Astrocyte (in vitro differentiated cells and primary cell): ENCODE results near the gene KIAA0319L. TPM values are rescaled to one million over a fixed set of nuclear protein-coding genes. Genes with fewer than 3 reads are reported as not detected.

Experiments used
- DNase-seq: peaks from one replicate; pipeline ENCODE4 v3.0.0-alpha.2; 2010; ENCODE audit warnings: low read depth
- FAIRE-seq: peaks from 2 replicates; lab custom pipeline; 2011; peaks lifted over from hg19 to GRCh38; lab: Jason Lieb, UNC
- H2AFZ ChIP-seq: 2 replicates; pipeline ENCODE4 v1.6.0; 2012; ENCODE audit warnings: low read depth, low read length, inconsistent platforms
- H3K27ac ChIP-seq: 2 replicates; pipeline ENCODE4 v1.5.1; 2011; ENCODE audit warnings: low read depth, low read length, inconsistent platforms
- H3K27me3 ChIP-seq: 2 replicates; pipeline ENCODE4 v1.6.0; 2011; ENCODE audit warnings: low read length, inconsistent platforms; ENCODE audit not compliant: insufficient read depth
- H3K36me3 ChIP-seq: 2 replicates; pipeline ENCODE4 v1.5.1; 2011; ENCODE audit warnings: low read length, inconsistent platforms; ENCODE audit not compliant: insufficient read depth
- H3K4me1 ChIP-seq: 2 replicates; pipeline ENCODE4 v1.5.1; 2011; ENCODE audit warnings: low read length, inconsistent platforms; ENCODE audit not compliant: insufficient read depth
- H3K4me2 ChIP-seq: 2 replicates; pipeline ENCODE4 v1.6.0; 2012; ENCODE audit warnings: low read length, inconsistent platforms
- H3K4me3 ChIP-seq: 2 replicates; pipeline ENCODE4 v1.5.1; 2011; ENCODE audit warnings: low read depth, mild to moderate bottlenecking, low read length, inconsistent platforms; ENCODE audit not compliant: insufficient read depth
- H3K79me2 ChIP-seq: 2 replicates; pipeline ENCODE4 v1.6.0; 2012; ENCODE audit warnings: mild to moderate bottlenecking, low read length, inconsistent platforms; ENCODE audit not compliant: insufficient read depth
- H3K9ac ChIP-seq: 2 replicates; pipeline ENCODE4 v1.6.0; 2012; ENCODE audit warnings: mild to moderate bottlenecking, low read length, inconsistent platforms
- H3K9me3 ChIP-seq: 2 replicates; pipeline ENCODE4 v1.5.1; 2012; ENCODE audit warnings: low read depth, mild to moderate bottlenecking, low read length, inconsistent platforms; ENCODE audit not compliant: insufficient read depth
- H4K20me1 ChIP-seq: 2 replicates; pipeline ENCODE4 v1.6.0; 2012; ENCODE audit warnings: low read length, inconsistent platforms; ENCODE audit not compliant: insufficient read depth
- H3K27ac Mint-ChIP-seq: one replicate; pipeline ENCODE4 v1.8.0; 2021; ENCODE audit warnings: mild to moderate bottlenecking, mixed read lengths; ENCODE audit not compliant: unreplicated experiment
- H3K27me3 Mint-ChIP-seq: one replicate; pipeline ENCODE4 v1.8.0; 2021; ENCODE audit warnings: low read depth, mixed read lengths; ENCODE audit not compliant: unreplicated experiment
- H3K36me3 Mint-ChIP-seq: one replicate; pipeline ENCODE4 v1.8.0; 2021; ENCODE audit warnings: low read depth, mixed read lengths; ENCODE audit not compliant: unreplicated experiment
- H3K4me1 Mint-ChIP-seq: one replicate; pipeline ENCODE4 v1.8.0; 2021; ENCODE audit warnings: low read depth, mixed read lengths; ENCODE audit not compliant: unreplicated experiment
- H3K4me3 Mint-ChIP-seq: one replicate; pipeline ENCODE4 v1.8.0; 2021; ENCODE audit warnings: mild to moderate bottlenecking, moderate library complexity, mixed read lengths; ENCODE audit not compliant: unreplicated experiment
- H3K9me3 Mint-ChIP-seq: one replicate; pipeline ENCODE4 v1.8.0; 2021; ENCODE audit warnings: mild to moderate bottlenecking, mixed read lengths; ENCODE audit not compliant: unreplicated experiment
- CTCF ChIP-seq: IDR thresholded peaks from 2 replicates; pipeline ENCODE4 v1.5.1; 2011; ENCODE audit warnings: low read depth, mild to moderate bottlenecking, inconsistent platforms, low read length, moderate library complexity; ENCODE audit not compliant: insufficient read depth
- EZH2 ChIP-seq: IDR thresholded peaks from 2 replicates; pipeline ENCODE4 v1.6.1; 2012; ENCODE audit warnings: mild to moderate bottlenecking, low read length, inconsistent platforms; ENCODE audit not compliant: insufficient read depth
- total RNA-seq: library from RNA; stranded (reverse); gene quantifications from 2 replicates; pipeline ENCODE4 v1.2.1, GENCODE V29; 2021

The KIAA0319L gene
- total RNA-seq, 1 donor from 2014 or later, result 42.5 TPM

GRCh38 chr1:35589516-35590427 lies 32.6 kb upstream of the KIAA0319L start:
- no peak overlapping the region for H3K4me3 ChIP-seq
- H4K20me1 ChIP-seq, result no peaks in the 10 kb centered on the region
- H3K36me3 ChIP-seq, result no peaks in the 10 kb centered on the region
- peaks cover 23% of the 10 kb centered on the region for H3K27me3 Mint-ChIP-seq
- FAIRE-seq (no peak), DNase-seq (no peak)
- no peaks in the 10 kb centered on the region for H3K4me1 ChIP-seq
- no peaks in the 10 kb centered on the region for H3K27me3 ChIP-seq
- no peak overlapping the region for H3K4me2 ChIP-seq
- no peak for TF ChIP-seq EZH2
- no peak for TF ChIP-seq CTCF
- no peak overlapping the region for H3K4me3 Mint-ChIP-seq
- no peak overlapping the region for H3K27ac ChIP-seq
- H2AFZ ChIP-seq, result no peak overlapping the region
- H3K27ac Mint-ChIP-seq, result no peak overlapping the region
- H3K36me3 Mint-ChIP-seq, result peaks cover 7% of the 10 kb centered on the region
- no peaks in the 10 kb centered on the region for H3K79me2 ChIP-seq
- H3K9me3 ChIP-seq, result no peaks in the 10 kb centered on the region
- no peaks in the 10 kb centered on the region for H3K4me1 Mint-ChIP-seq
- peaks cover 2% of the 10 kb centered on the region for H3K9me3 Mint-ChIP-seq
- no peak overlapping the region for H3K9ac ChIP-seq

- Histone ChIP-seq H3K79me2 (no peaks in the 10 kb centered on the region), H3K27me3 (no peaks in the 10 kb centered on the region), H3K4me2 (no peak overlapping the region), H3K4me3 (no peak overlapping the region), H3K9ac (no peak overlapping the region), H3K4me1 (no peaks in the 10 kb centered on the region), H3K9me3 (no peaks in the 10 kb centered on the region), H4K20me1 (no peaks in the 10 kb centered on the region), H3K27ac (no peak overlapping the region), H3K36me3 (no peaks in the 10 kb centered on the region), H2AFZ (no peak overlapping the region)
- Mint-ChIP-seq H3K9me3 (no peaks in the 10 kb centered on the region), H3K27ac (no peak overlapping the region), H3K4me1 (no peaks in the 10 kb centered on the region), H3K4me3 (no peak overlapping the region), H3K27me3 (peaks cover 24% of the 10 kb centered on the region), H3K36me3 (peaks cover 10% of the 10 kb centered on the region)
- TF ChIP-seq EZH2 (no peak), CTCF (no peak)
- DNase-seq (no peak), FAIRE-seq (no peak)
Measured at GRCh38 chr1:35588197-35588910, 31.2 kb upstream of the KIAA0319L start.
